ENCODE results near the gene CDH13. TPM values are rescaled to one million over a fixed set of nuclear protein-coding genes. Genes with fewer than 3 reads are reported as not detected.

Gene CDH13
- total RNA-seq, 1 donor from 2014 or later, result 45.1 TPM

GRCh38 chr16:83118365-83118764 is 491.6 kb downstream of the CDH13 start:
- Mint-ChIP-seq H3K36me3 (ENCODE audit: low read depth) (no peaks in the 10 kb centered on the region), H3K4me3 (ENCODE audit: unreplicated experiment) (no peak overlapping the region), H3K27me3 (ENCODE audit: low read depth) (peaks cover 3% of the 10 kb centered on the region), H3K4me1 (ENCODE audit: low read depth) (peaks cover 2% of the 10 kb centered on the region), H3K27ac (ENCODE audit: unreplicated experiment) (no peak overlapping the region), H3K9me3 (ENCODE audit: low read depth) (no peaks in the 10 kb centered on the region)
- TF ChIP-seq CTCF (IDR thresholded peaks at IDR 0.05), result no peak
- no peak for DNase-seq (ENCODE audit: low spot score)

- Mint-ChIP-seq H3K27me3 (ENCODE audit: low read depth) (no peaks in the 10 kb centered on the region), H3K9me3 (ENCODE audit: low read depth) (peaks cover 22% of the 10 kb centered on the region), H3K4me1 (ENCODE audit: low read depth) (no peaks in the 10 kb centered on the region), H3K27ac (ENCODE audit: unreplicated experiment) (no peak overlapping the region), H3K36me3 (ENCODE audit: low read depth) (peaks cover 11% of the 10 kb centered on the region), H3K4me3 (ENCODE audit: unreplicated experiment) (no peak overlapping the region)
- no peak for TF ChIP-seq CTCF (IDR thresholded peaks at IDR 0.05)
- no peak for DNase-seq (ENCODE audit: low spot score)
These were observed 499.3 kb downstream of the CDH13 start for GRCh38 chr16:83125999-83126568.

- Mint-ChIP-seq H3K36me3 (ENCODE audit: low read depth) (peaks cover 11% of the 10 kb centered on the region), H3K27ac (ENCODE audit: unreplicated experiment) (no peak overlapping the region), H3K4me3 (ENCODE audit: unreplicated experiment) (no peak overlapping the region), H3K27me3 (ENCODE audit: low read depth) (no peaks in the 10 kb centered on the region), H3K9me3 (ENCODE audit: low read depth) (peaks cover 22% of the 10 kb centered on the region), H3K4me1 (ENCODE audit: low read depth) (no peaks in the 10 kb centered on the region)
- DNase-seq (ENCODE audit: low spot score), result no peak
- no peak for TF ChIP-seq CTCF (IDR thresholded peaks at IDR 0.05)
These were observed 501.3 kb downstream of the CDH13 start for GRCh38 chr16:83128041-83128440.

- Mint-ChIP-seq H3K4me1 (ENCODE audit: low read depth) (no peaks in the 10 kb centered on the region), H3K9me3 (ENCODE audit: low read depth) (peaks cover 16% of the 10 kb centered on the region), H3K4me3 (ENCODE audit: unreplicated experiment) (no peak overlapping the region), H3K27me3 (ENCODE audit: low read depth) (no peaks in the 10 kb centered on the region), H3K36me3 (ENCODE audit: low read depth) (peaks cover 11% of the 10 kb centered on the region), H3K27ac (ENCODE audit: unreplicated experiment) (no peak overlapping the region)
- no peak for TF ChIP-seq CTCF (IDR thresholded peaks at IDR 0.05)
- no peak for DNase-seq (ENCODE audit: low spot score)
These were observed 503.3 kb downstream of the CDH13 start for GRCh38 chr16:83130039-83130438.

GRCh38 chr16:83134638-83135037 is 507.9 kb downstream of the CDH13 start:
- Mint-ChIP-seq H3K36me3 (ENCODE audit: low read depth) (no peaks in the 10 kb centered on the region), H3K4me1 (ENCODE audit: low read depth) (peaks cover 12% of the 10 kb centered on the region), H3K27ac (ENCODE audit: unreplicated experiment) (no peak overlapping the region), H3K4me3 (ENCODE audit: unreplicated experiment) (no peak overlapping the region), H3K9me3 (ENCODE audit: low read depth) (no peaks in the 10 kb centered on the region), H3K27me3 (ENCODE audit: low read depth) (no peaks in the 10 kb centered on the region)
- TF ChIP-seq CTCF (IDR thresholded peaks at IDR 0.05), result no peak
- DNase-seq (ENCODE audit: low spot score), result no peak
